Testis (tissue), 3 donors: Measurements from ENCODE around the gene DUSP22. TPM values are rescaled to one million over a fixed set of nuclear protein-coding genes. Genes with fewer than 3 reads are reported as not detected.
"Not testable (repeated sequence)": the region's sequence is repeated elsewhere in the genome, so short reads cannot be mapped to it uniquely, and the experiment has no call there.

ENCODE experiments used
- DNase-seq: peaks from one replicate; pipeline ENCODE4 v3.0.0-alpha.2; 2019
- H3K27ac ChIP-seq, 2 donors: fragments of 200-600 bp; sonication (generic); one replicate each; pipeline ENCODE4 v1.5.1; 2019
- H3K27me3 ChIP-seq: fragments of 200-600 bp; sonication (generic); one replicate; pipeline ENCODE4 v1.5.1; 2019
- H3K36me3 ChIP-seq: fragments of 200-600 bp; sonication (generic); one replicate; pipeline ENCODE4 v1.5.1; 2017; ENCODE audit warnings: low read depth; ENCODE audit errors: missing control alignments
- H3K4me1 ChIP-seq: fragments of 200-600 bp; sonication (generic); one replicate; pipeline ENCODE4 v1.5.1; 2019
- H3K4me3 ChIP-seq, 2 donors: fragments of 200-600 bp; sonication (generic); one replicate each; pipeline ENCODE4 v1.5.1; 2017 to 2019
- H3K9me3 ChIP-seq: fragments of 200-600 bp; sonication (generic); one replicate; pipeline ENCODE4 v1.5.1; 2017
- CTCF ChIP-seq, 3 experiments: fragments of 450-650 bp in 2 of 3; fragments of 200-600 bp in 1 of 3; sonication (generic) in 1 of 3; IDR thresholded peaks; one replicate each; pipeline ENCODE4 v1.5.1; 2016 to 2019; ENCODE audit warnings: antibody characterized with exemption in 3 of 3, mild to moderate bottlenecking in 2 of 3, moderate library complexity in 1 of 3
- POLR2A ChIP-seq: fragments of 450-650 bp; IDR thresholded peaks from one replicate; pipeline ENCODE4 v1.6.1; 2017; ENCODE audit warnings: antibody characterized with exemption, mild to moderate bottlenecking, moderate library complexity
- WGBS, 2 donors: methylation state at CpG; one replicate each; pipeline ENCODE4 v1.1.5; 2018; 5-methylcytosine and 5-hydroxymethylcytosine counted together
- intact Hi-C: fragments of 100-400 bp; cut with DNase I; formaldehyde crosslinking; loops from one replicate; pipeline ENCODE4 v1.15.1; 2023; ENCODE audit warnings: low total_unique reads
- polyA plus RNA-seq: library from polyadenylated mRNA; stranded (reverse); fragments of 350-450 nt; fragmentation: Illumina TruSeq; extraction: RNeasy Lipid Tissue Mini Kit (QIAGEN cat#74804); gene quantifications from one replicate; pipeline ENCODE4 v1.2.3, GENCODE V29; 2014; ENCODE audit warnings: low read depth, low replicate concordance; ENCODE audit not compliant: insufficient read depth
- total RNA-seq, 2 donors: library from RNA; depleted of rRNA; stranded (reverse); fragments of >200 nt; gene quantifications; one replicate each; pipeline ENCODE4 v1.2.3, GENCODE V29; 2016

DUSP22 gene
- total and polyA plus RNA-seq, 3 donors from 2014 or later: 112 to 158 (median 129) TPM

- 80 to 86% methylated on average over 8 of the region's 8 CpGs for WGBS, 2 donors
- no peak for DNase-seq
- intact Hi-C loops: no loop called here
- no peaks in the 10 kb centered on the region for H3K27me3 ChIP-seq
- no peak overlapping the region for H3K27ac ChIP-seq
- TF ChIP-seq POLR2A: no peak
- no peak for TF ChIP-seq CTCF (IDR thresholded peaks at IDR 0.05)
- H3K36me3 ChIP-seq: no peaks in the 10 kb centered on the region
- H3K4me3 ChIP-seq: no peak overlapping the region
- H3K4me1 ChIP-seq: no peaks in the 10 kb centered on the region
- no peaks in the 10 kb centered on the region for H3K9me3 ChIP-seq
Observed at GRCh38 chr6:373031-373430, 80.7 kb downstream of the DUSP22 start.

GRCh38 chr6:373773-374724, 81.8 kb downstream of the DUSP22 start:
- WGBS, 2 donors: 70 to 76% methylated on average over 26 of the region's 26 CpGs
- no peak overlapping the region for H3K4me3 ChIP-seq
- DNase-seq: no peak
- H3K36me3 ChIP-seq: no peaks in the 10 kb centered on the region
- no peak overlapping the region for H3K27ac ChIP-seq
- no peaks in the 10 kb centered on the region for H3K27me3 ChIP-seq
- H3K9me3 ChIP-seq: no peaks in the 10 kb centered on the region
- H3K4me1 ChIP-seq: no peaks in the 10 kb centered on the region
- TF ChIP-seq CTCF (IDR thresholded peaks at IDR 0.05): no peak
- TF ChIP-seq POLR2A: no peak
- intact Hi-C loops: no loop called here

GRCh38 chr6:374956-375355, 82.7 kb downstream of the DUSP22 start:
- TF ChIP-seq POLR2A (no peak), CTCF (IDR thresholded peaks at IDR 0.05) (no peak)
- no peak for DNase-seq
- Histone ChIP-seq H3K4me3 (no peak overlapping the region), H3K9me3 (no peaks in the 10 kb centered on the region), H3K27me3 (no peaks in the 10 kb centered on the region), H3K27ac (no peak overlapping the region), H3K4me1 (no peaks in the 10 kb centered on the region), H3K36me3 (no peaks in the 10 kb centered on the region)
- 85% methylated on average over 8 of the region's 8 CpGs for WGBS, 2 donors
- intact Hi-C loops: no loop called here

- H3K27me3 ChIP-seq: no peaks in the 10 kb centered on the region
- intact Hi-C loops: no loop called here
- no peaks in the 10 kb centered on the region for H3K9me3 ChIP-seq
- no peak overlapping the region for H3K4me3 ChIP-seq
- 72 to 74% methylated on average over 10 of the region's 10 CpGs for WGBS, 2 donors
- no peaks in the 10 kb centered on the region for H3K36me3 ChIP-seq
- no peak for TF ChIP-seq CTCF (IDR thresholded peaks at IDR 0.05)
- no peak for TF ChIP-seq POLR2A
- H3K4me1 ChIP-seq: no peaks in the 10 kb centered on the region
- H3K27ac ChIP-seq: no peak overlapping the region
- DNase-seq: no peak
Observed at GRCh38 chr6:376827-377640, 84.7 kb downstream of the DUSP22 start.

- H3K36me3 ChIP-seq, DNase-seq, H3K4me1 ChIP-seq, intact Hi-C loops, H3K4me3 ChIP-seq, H3K9me3 ChIP-seq, H3K27ac ChIP-seq, H3K27me3 ChIP-seq: not testable (repeated sequence)
- 90% methylated on average over 13 of the region's 13 CpGs for WGBS, 2 donors
Observed at GRCh38 chr6:377641-378020, 85.3 kb downstream of the DUSP22 start.
